ENCODE measurements around the gene PTN. TPM values are rescaled to one million over a fixed set of nuclear protein-coding genes. Genes with fewer than 3 reads are reported as not detected.

Gene PTN
- total and polyA plus RNA-seq, 9 of the 15 experiments (the other 6 are each of a cell fraction or from before 2014, with no cell fraction given) = not detected

DNA sequence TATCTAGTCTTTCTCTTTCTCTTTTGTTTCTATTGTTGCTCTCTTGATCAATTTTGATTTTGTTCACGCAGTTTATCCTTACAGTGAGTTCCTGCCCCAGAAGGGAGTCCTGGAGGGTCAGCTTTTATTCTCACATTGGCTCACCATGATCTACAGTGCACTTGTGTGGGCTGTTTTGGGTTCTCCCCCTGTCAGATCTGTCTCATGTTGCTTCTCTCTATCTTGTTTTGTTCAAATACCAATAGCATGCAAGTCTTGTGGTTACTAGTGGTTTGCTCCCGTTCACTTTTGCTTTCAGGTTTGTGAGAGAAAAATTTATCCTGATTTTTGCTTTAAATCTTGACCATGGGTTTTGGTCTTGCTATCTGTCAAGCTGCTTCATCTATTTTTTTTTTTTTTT, 74.3 kb downstream of the PTN start:
- DNase-seq (ENCODE audit: extremely low read depth in 1 of 4, low spot score in 3 of 4) = no peak
- no peak overlapping the region for H3K9ac ChIP-seq (ENCODE audit: insufficient read depth in 1 of 2, low read depth in 2 of 2, low read length in 2 of 2)
- H3K9me1 ChIP-seq (ENCODE audit: control insufficient read depth, insufficient read depth, low read length) = no peaks in the 10 kb centered on the region
- no peaks in the 10 kb centered on the region for H3K4me1 ChIP-seq (replicated peaks in 1 of 2; ENCODE audit: control insufficient read depth in 2 of 2, insufficient read depth in 2 of 2, low read length in 2 of 2)
- H3K27me3 ChIP-seq (ENCODE audit: control insufficient read depth in 2 of 2, insufficient read depth in 2 of 2, low read length in 2 of 2) = no peaks in the 10 kb centered on the region
- CTCF ChIA-PET (ENCODE audit: low intra/inter-chr PET ratio) = no interaction called here
- no peaks in the 10 kb centered on the region for H3K36me3 ChIP-seq (ENCODE audit: control insufficient read depth, insufficient read depth, low read length)
- intact Hi-C loops (cut with micrococcal nuclease) = no loop called here
- 6% methylated on average over 2 of the region's 2 CpGs for WGBS (ENCODE audit: insufficient coverage, low coverage, missing lambda C conversion rate)
- H4K20me1 ChIP-seq (replicated peaks; ENCODE audit: control insufficient read depth, insufficient read depth, low read length) = no peaks in the 10 kb centered on the region
- no peak for FAIRE-seq
- H3K4me2 ChIP-seq (ENCODE audit: insufficient read depth, low read length) = no peak overlapping the region
- TF ChIP-seq PHF21A (IDR thresholded peaks at IDR 0.05; ENCODE audit: borderline replicate concordance, low read depth) (no peak), SREBF1 (IDR thresholded peaks at IDR 0.05; ENCODE audit: borderline replicate concordance, low read depth, low read length) (no peak), PREB (CRISPR knock-in tag; IDR thresholded peaks at IDR 0.05) (no peak), RBM22 (IDR thresholded peaks at IDR 0.05; ENCODE audit: low read depth, low read length, poor library complexity, severe bottlenecking) (no peak), MTA1 (IDR thresholded peaks at IDR 0.05; ENCODE audit: borderline replicate concordance) (no peak), NR2C2 (CRISPR knock-in tag; IDR thresholded peaks at IDR 0.05) (no peak), NR2C2 (tag; IDR thresholded peaks at IDR 0.05) (no peak), TARDBP (IDR thresholded peaks at IDR 0.05) (no peak), ZNF75A (CRISPR knock-in tag; IDR thresholded peaks at IDR 0.05) (no peak), ZNF76 (CRISPR knock-in tag; IDR thresholded peaks at IDR 0.05; ENCODE audit: borderline replicate concordance) (no peak), PHTF2 (CRISPR knock-in tag; IDR thresholded peaks at IDR 0.05) (no peak), ZNF263 (CRISPR knock-in tag; IDR thresholded peaks at IDR 0.05; ENCODE audit: borderline replicate concordance) (no peak), NCOA4 (IDR thresholded peaks at IDR 0.05; ENCODE audit: partially characterized antibody) (no peak), ZBTB7A (IDR thresholded peaks at IDR 0.05; ENCODE audit: borderline replicate concordance, control insufficient read depth, low read depth, low read length) (no peak), USF1 (CRISPR knock-in tag; IDR thresholded peaks at IDR 0.05) (no peak), ELF2 (CRISPR knock-in tag; IDR thresholded peaks at IDR 0.05) (no peak), ZC3H11A (IDR thresholded peaks at IDR 0.05; ENCODE audit: low read depth, low read length) (no peak), SMARCA5 (IDR thresholded peaks at IDR 0.05) (no peak)
- no peak overlapping the region for H3K4me3 ChIP-seq
- no peak for ATAC-seq
- no TSS peak for BruUV-seq (replicated peaks)
- no peaks in the 10 kb centered on the region for H3K79me2 ChIP-seq (ENCODE audit: control insufficient read depth, insufficient read depth, low read length)
- in situ Hi-C loops (cut with MboI) = no loop called here
- H2AFZ ChIP-seq (ENCODE audit: low read depth, low read length) = no peak overlapping the region
- no peak overlapping the region for H3K27ac ChIP-seq (ENCODE audit: extremely low read depth, low read depth, low read length)
- no peaks in the 10 kb centered on the region for H3K9me3 ChIP-seq (replicated peaks; ENCODE audit: control insufficient read depth, insufficient read depth, low read depth, low read length)
- POLR2A ChIA-PET = no interaction called here
